Activated effector memory CD4-positive, alpha-beta T cell treated with Interleukin-2 at 50 U/mL for 16 hours (primary cell): ENCODE results near the gene HDAC6.
"Not testable (repeated sequence)": the region's sequence is repeated elsewhere in the genome, so short reads cannot be mapped to it uniquely, and the experiment has no call there.

Experiments
- DNase-seq: peaks from one replicate; pipeline ENCODE4 v3.0.0-alpha.2; 2020

Gene HDAC6

DNA sequence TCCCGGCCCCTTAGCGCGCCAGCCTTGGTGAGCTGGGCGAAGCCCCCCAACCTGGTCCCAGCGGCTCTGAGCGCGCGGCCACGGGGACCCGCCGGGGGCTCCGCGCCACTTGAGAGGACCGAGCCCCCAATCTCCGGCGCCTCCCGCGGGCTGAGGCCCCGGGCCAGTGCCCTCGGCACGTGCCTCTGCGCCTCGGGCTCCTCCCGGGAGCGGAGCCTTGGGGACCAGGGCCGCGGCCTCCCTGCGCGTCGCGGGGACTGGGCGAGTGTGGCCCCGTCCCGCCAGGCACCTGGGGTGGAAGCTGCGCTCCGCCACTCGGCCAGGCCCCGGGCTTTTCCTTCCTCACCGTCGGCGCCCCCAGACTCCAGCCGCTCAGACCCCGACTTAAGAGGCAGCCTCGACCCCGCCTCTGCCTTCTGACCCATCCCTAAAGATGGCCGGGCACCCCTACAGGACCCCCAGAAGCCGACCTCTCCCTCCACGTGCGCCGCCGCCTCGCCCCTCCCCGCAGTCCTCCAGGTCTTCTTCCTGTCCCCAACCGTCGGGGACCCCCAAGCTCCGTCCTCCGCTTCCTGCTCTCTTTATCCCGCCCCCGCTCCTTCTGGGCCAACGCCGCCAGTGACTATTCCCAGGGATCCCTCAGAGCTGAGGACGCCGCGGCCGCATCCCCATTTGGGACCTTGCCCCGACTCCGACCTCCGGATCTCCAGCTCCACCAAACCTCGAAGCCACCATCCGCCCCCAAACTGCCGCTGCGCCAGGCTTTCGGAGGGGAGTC is 25.2 kb downstream of the HDAC6 start:
- no peak for DNase-seq

DNA sequence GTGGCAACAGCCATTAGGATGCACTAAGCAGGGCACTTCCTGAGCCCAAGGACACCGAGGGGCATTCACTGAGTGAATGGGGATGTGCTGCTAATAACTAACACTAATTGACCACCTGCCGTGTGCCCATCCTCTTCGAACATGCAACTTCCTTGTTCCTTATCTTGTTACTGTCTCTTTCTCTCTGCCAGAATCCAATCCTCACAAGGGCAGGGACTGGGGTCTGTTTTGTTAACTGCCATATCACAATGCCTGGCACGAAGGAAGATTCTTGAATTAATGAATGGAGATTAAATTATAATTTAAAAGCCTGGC is 25.7 kb downstream of the HDAC6 start:
- DNase-seq = no peak

DNA sequence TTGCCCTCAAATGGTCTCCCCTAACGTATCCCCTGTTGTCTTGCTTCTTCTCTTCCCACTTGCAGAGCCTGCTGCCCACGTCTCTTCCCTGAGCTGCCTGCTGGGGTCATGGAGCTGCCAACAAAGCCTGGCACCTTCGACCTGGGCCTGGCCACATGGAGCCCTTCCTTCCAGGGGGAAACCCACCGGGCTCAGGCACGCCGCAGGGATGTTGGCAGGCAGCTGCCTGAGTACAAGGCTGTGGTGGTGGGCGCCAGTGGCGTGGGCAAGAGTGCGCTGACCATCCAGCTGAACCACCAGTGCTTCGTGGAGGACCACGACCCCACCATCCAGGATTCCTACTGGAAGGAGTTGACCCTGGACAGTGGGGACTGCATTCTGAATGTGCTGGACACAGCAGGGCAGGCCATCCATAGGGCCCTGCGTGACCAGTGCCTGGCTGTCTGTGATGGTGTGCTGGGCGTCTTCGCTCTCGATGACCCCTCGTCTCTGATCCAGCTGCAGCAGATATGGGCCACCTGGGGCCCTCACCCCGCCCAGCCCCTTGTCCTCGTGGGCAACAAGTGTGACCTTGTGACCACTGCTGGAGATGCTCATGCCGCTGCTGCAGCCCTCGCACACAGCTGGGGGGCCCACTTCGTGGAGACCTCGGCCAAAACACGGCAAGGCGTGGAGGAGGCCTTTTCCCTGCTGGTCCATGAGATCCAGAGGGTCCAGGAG is 27.3 kb downstream of the HDAC6 start:
- DNase-seq = no peak

DNA sequence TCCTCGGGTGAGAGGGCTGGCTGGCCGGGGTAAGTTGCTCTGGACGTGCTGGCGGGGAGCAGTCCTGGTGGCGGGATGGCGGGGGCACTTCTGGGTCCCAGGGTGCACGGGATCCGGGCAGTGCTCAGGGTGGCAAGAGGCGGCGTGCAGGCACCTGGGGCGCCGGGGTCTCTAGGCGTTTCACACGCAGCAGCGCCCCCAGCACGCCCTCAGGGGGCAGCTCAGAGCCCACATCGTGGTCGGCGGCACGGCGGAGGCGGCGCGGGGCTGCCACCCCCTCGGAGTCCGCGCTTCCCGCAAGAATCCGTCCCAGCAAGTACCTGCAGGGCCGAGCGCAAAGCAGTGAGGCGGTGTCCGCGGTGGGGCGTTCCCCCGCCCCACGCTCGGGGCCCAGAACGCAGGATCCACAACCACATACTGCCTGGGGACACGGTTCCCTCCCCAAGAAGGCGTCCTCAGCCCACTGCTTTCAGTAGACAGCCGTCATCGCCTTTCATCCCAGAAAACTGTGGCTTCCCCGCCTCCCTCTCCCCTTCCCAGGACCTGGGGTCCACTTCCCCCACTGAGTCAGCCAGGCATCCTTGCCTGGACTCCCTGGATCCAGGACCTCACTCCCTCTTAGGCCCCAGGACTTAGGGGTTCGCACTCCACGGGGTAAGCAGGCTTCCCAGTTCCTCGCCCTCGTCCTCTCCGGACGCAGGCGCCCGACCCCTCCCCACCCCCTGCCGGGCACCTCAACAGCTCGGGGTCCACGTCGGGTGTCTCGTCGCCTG is 29.5 kb downstream of the HDAC6 start:
- DNase-seq = no peak

DNA sequence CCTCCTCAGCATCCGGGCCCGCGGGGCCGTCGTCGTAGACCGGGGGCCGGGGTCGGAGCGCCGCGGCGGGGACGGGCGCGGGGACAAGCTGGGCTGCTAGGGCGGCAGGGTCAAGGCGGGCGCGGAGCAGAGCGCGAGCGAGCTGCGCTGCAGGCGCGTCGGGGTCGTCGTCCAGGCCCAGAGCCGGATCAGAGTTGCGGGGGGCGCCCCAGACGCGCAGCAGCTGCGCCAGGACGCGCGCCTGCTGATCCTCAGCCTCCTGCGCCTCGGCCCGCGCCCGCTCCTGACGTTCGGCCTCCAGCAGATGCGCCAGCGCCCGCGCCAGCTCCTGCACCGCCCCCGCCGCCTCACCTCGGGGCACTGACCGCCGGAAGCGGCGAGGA is 30.0 kb downstream of the HDAC6 start:
- no peak for DNase-seq

DNA sequence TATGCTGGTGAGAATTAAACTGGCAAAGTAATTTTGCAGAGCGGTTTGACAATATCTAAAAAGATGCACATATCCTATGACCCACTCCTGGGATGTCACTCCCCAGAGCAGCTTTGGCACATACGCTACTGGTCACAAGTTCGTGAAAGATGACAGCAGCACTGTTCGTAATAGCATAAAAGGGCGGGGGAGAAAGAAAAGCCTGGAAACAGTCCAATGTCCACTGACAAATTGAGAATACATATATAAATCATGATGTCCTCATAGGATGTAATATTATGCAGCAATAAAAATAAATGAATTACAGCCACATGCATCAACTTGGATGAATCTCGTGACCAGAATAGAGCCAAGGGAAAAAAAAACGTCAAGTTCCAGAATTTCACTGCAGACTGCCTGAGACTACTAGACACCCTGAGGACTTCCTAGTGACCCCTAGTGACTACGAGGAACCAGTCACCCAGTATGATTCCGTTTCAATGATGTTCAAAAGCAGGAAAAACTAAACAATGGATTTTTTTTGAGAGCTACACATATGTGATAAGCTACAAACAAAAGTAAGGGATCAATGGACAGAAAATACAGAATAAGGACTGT is 31.8 kb downstream of the HDAC6 start:
- no peak for DNase-seq

DNA sequence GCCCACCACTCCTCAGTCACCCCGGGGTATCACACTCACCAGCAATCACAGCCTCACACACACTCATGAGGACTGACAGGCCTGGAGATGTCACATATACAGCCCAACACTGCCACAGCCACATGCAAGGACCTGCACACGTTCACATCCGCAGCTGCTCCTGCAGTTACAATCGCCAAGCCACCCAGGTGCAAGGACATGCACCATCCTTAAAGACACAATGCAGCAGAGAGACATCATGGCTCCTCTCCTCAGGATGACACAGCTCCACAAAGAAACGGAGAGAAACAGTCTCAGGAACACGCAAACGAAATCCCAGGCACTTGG is 32.5 kb downstream of the HDAC6 start:
- no peak for DNase-seq

DNA sequence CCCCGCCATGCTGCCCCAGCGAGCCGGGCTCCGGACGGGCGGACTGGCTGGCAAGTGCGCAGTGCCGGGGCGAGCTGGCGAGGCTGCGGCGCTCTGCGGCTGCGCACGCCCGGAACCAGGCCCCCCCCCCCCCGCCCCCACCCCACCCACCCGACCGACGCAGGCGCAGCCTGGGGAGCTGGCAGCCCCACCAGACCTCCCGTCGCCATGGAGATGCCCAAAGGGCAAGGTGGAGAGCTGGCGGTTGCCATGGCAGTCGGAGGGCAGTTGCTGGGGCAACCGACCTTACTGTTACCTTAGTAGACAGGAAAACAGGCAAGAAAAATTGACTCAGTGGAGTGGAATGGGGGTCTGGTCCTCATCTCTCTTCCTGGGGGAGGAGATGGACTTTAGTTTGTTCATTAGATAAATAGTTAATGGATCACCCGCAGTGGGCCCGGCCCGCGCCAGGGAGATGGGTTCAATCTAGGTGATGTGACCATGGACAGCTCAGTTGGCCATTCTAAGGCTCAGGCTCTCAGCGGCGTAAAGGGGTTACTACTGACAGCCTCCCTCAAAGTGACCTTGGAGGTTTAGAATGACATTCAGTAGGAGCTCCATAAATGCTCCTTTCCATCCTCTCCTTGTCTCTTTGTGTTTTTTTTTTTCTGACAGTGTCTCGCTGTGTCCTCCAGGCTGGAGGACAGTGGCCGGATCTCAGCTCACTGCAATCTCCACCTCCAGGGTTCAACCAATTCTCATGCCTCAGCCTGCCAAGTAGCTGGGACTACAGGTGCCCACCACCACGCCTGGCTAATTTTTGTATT is 33.9 kb downstream of the HDAC6 start, which contains the start of gene PCSK1N:
PCSK1N (minus strand) TSS at position 87 of the 806 bp plus-strand sequence; CDS start at position 9, 78 bp downstream.
- DNase-seq = no peak

DNA sequence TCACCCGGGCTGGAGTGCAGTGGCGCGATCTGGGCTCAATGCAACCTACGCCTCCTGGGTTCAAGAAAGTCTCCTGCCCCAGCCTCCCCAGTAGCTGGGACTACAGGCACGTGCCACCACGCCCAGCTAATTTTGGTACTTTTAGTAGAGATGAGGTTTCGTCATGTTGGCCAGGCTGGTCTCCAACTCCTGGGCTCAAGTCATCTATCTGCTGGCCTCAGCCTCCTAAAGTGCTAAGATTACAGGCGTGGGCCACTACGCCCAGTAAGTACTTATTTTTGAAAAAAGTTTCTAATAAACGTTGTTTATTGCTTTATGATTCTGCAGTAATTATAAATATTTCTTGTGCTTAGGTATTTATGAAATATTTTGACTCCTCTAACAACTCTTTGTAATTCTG is 37.8 kb downstream of the HDAC6 start:
- DNase-seq = no peak

DNA sequence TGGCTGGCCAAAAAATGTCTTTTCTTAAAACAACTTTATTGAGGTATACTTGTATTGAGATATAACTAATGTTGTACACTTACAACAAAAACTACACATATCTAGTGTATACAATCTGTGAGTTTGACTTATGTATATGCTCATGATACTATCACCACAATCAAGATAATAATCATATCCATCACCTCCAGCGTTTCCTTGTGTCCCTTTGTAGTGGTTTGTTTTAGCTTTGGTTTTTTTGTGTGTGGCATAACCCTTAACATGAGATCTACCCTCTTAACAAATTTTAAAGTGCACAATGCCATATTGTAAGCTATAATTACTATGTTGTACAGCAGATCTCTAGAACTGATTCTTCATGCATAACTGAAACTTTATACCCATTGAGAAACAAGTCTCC is 47.0 kb downstream of the HDAC6 start:
- no peak for DNase-seq

DNA sequence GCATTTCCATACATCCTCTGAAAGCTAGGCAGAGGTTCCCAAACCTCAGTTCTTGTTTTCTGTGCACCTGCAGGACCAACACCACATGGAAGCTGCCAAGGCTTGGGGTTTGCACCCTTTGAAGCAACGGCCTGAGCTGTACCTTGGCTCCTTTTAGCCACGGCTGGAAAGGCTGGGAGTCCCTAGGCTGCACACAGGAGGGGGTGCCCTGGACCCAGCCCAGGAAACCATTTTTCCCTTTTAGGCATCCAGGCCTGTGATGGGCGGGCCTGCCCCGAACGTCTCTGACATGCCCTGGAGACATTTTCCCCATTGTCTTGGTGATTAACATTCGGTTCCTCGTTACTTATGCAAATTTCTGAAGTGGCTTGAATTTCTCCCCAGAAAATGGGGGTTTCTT is 51.0 kb downstream of the HDAC6 start:
- no peak for DNase-seq

DNA sequence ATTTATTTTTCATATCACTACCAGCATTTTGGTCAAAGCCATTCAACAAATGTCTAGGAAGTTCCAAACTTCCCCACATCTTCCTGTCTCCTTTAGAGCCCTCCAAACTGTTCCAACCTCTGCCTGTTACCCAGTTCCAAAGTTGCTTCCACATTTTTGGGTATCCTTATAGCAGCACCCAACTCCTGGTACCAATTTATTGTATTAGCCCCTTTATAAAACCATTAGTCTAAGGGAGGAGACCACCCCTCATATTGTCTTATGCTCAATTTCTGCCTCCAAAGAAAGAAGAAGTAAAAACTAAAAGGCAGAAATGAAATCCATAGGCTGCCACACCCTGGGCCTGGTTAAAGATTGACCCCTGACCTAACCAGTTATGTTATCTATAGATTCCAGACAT is 51.6 kb downstream of the HDAC6 start:
- DNase-seq = not testable (repeated sequence)

DNA sequence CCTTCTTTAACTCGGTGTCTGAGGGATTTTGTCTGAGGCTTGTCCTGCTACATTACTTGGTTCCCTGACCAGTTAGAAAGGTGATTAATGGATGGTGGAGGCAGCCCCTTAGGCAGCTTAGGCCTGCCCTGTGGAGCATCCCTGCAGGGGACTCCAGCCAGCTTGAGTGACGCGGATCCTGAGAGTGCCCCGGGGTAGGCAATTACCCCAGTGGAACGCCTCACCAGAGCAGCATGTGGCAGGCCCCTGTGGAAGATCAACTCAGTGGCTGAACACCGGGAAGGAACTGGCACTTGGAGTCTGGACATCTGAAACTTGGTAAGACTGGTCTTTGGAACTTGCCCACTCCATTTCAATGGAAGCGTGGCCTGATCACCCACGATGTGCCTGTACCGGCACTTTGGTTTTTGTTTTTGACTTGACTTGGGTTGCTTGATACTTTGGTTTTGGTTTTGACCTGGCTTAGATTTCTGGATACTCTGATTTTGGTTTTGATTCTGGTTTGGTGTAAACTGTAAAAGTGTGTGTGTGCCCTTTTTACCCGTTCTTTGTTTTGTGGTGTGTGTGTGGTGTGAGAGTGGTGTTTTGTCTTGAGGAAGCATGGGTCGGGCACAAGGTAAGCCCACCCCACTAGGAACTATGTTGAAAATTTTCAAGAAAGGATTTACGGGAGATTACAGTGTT is 52.4 kb downstream of the HDAC6 start:
- DNase-seq = not testable (repeated sequence)

DNA sequence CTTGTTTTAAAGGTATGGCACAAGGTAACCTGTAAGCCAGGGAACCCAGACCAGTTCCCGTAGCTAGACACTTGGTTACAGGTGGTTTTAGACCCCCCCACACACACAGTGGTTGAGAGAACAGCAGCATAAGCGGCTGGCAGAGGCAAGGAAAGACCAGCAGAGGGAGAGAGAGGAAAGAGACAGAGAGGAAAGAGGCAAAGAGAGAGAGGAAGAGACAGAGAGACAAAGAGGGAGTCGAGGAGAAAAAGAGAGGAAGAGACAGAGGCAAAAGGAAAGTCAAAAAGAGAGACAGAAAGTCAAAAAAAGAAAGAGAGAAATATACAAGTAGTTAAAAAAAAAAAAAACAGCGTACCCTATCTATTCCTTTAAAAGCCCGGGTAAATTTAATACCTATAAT is 53.0 kb downstream of the HDAC6 start:
- DNase-seq = no peak

DNA sequence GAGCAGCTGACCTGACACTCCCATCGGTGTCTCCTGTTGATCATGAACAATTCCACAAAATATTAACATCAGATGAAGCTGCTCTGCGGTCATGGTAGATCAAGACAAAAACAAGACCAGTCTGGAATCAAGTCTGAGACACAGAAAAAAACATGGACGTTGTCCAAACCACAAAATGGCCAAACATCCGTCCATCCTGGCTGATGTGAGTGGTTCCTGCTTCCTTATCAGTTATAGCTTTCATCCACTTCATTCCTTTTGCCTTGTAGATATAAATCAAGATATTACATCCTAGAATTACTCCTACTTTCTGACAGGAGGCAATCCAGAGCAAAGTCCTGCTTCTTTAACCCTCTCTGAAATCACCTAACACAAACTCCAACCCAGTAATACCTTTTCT is 62.3 kb downstream of the HDAC6 start:
- DNase-seq = no peak

DNA sequence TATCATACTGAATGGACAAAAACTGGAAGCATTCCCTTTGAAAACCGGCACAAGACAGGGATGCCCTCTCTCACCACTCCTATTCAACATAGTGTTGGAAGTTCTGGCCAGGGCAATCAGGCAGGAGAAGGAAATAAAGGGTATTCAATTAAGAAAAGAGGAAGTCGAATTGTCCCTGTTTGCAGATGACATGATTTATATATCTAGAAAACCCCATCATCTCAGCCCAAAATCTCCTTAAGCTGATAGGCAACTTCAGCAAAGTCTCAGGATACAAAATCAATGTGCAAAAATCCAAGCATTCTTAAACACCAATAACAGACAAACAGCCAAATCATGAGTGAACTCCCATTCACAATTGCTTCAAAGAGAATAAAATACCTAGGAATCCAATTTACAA is 70.2 kb downstream of the HDAC6 start:
- DNase-seq = not testable (repeated sequence)
